Thoracic aorta (tissue), 2 donors: ENCODE results near the gene DQX1. TPM values are rescaled to one million over a fixed set of nuclear protein-coding genes. Genes with fewer than 3 reads are reported as not detected.

Source experiments
- ATAC-seq: fragments of 150-250 bp; one replicate; pipeline ENCODE4 v1.8.0; 2017; ENCODE audit warnings: low read depth; ENCODE audit not compliant: insufficient number of reproducible peaks, low FRiP score
- DNase-seq: peaks from one replicate; pipeline ENCODE4 v3.0.0-alpha.2; 2020; ENCODE audit warnings: low spot score
- H3K27ac ChIP-seq, 2 donors: fragments of 200-600 bp; sonication (generic); 1 replicate in 1 of 2; 2 replicates in 1 of 2; pipeline ENCODE4 v1.5.1; 2016; ENCODE audit warnings: mild to moderate bottlenecking in 2 of 2, moderate library complexity in 2 of 2
- H3K27me3 ChIP-seq: fragments of 200-600 bp; sonication (generic); replicated peaks from 2 replicates; pipeline ENCODE4 v1.6.0; 2016; ENCODE audit warnings: mild to moderate bottlenecking; ENCODE audit not compliant: insufficient read depth
- H3K36me3 ChIP-seq: fragments of 200-600 bp; sonication (generic); one replicate; pipeline ENCODE4 v1.5.1; 2016
- H3K4me1 ChIP-seq, 2 donors: fragments of 200-600 bp; sonication (generic); 1 replicate in 1 of 2; 2 replicates in 1 of 2; pipeline versions ENCODE4 v1.5.1 to v1.6.0; 2016; ENCODE audit warnings: low read depth in 2 of 2, mild to moderate bottlenecking in 1 of 2; ENCODE audit not compliant: control insufficient read depth in 1 of 2
- H3K4me3 ChIP-seq: fragments of 200-600 bp; sonication (generic); 2 replicates; pipeline ENCODE4 v1.5.1; 2016; ENCODE audit warnings: mild to moderate bottlenecking
- H3K9me3 ChIP-seq: fragments of 200-600 bp; sonication (generic); 2 replicates; pipeline ENCODE4 v1.5.1; 2016
- total RNA-seq, 2 donors: library from RNA; depleted of rRNA; stranded (reverse); fragments of >200 nt; gene quantifications; one replicate each; pipeline versions ENCODE4 v1.1.0 to v1.2.3, GENCODE V29; 2016
- TF ChIP-seq, protein P1 (sequence below): fragments of 200-600 bp; sonication (generic); IDR thresholded peaks from one replicate; pipeline ENCODE4 v1.5.1; 2019; ENCODE audit warnings: antibody characterized with exemption

Gene DQX1
- total RNA-seq, 2 donors from 2014 or later, result 1.9 TPM; not detected in 1

DNA sequence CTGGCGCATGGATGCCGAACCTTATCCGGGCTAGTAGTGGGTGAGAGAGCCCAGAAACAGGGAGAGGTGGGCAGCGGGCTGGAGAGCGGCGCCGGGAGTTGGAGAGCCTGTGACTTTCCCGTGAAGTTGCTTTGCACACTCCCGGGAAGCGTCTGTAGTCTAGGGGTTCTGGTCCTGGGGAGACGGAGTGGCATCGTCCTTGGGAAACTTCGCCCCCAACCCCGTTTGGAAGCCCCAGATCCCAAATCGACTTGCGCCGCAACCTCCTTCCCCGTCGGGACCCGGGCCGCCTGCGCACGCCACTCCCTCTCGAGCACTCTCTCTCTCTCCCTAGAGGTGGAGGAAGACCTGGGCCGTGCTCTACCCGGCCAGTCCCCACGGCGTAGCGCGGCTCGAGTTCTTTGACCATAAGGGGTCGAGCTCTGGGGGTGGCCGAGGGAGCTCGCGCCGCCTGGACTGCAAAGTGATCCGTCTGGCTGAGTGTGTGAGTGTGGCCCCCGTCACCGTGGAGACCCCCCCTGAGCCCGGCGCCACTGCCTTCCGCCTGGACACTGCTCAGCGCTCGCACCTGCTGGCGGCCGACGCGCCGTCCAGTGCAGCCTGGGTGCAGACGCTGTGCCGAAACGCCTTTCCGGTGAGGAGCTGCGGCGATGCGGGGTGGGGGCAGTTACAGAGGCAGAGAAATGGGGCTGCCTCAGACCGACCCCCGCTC is 28.9 kb upstream of the DQX1 start:
- ATAC-seq (no peak), DNase-seq (no peak)
- Histone ChIP-seq H3K4me1 (peaks cover 0 to 15% of the 10 kb centered on the region in 2 donors), H3K4me3 (peak overlapping the region; percentile 82), H3K27ac (peak overlapping the region; percentile 86 to 92), H3K36me3 (peaks cover 4% of the 10 kb centered on the region), H3K27me3 (no peaks in the 10 kb centered on the region), H3K9me3 (no peaks in the 10 kb centered on the region)
- TF ChIP-seq, protein P1, sequence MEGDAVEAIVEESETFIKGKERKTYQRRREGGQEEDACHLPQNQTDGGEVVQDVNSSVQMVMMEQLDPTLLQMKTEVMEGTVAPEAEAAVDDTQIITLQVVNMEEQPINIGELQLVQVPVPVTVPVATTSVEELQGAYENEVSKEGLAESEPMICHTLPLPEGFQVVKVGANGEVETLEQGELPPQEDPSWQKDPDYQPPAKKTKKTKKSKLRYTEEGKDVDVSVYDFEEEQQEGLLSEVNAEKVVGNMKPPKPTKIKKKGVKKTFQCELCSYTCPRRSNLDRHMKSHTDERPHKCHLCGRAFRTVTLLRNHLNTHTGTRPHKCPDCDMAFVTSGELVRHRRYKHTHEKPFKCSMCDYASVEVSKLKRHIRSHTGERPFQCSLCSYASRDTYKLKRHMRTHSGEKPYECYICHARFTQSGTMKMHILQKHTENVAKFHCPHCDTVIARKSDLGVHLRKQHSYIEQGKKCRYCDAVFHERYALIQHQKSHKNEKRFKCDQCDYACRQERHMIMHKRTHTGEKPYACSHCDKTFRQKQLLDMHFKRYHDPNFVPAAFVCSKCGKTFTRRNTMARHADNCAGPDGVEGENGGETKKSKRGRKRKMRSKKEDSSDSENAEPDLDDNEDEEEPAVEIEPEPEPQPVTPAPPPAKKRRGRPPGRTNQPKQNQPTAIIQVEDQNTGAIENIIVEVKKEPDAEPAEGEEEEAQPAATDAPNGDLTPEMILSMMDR, result no peak

- peaks cover 4% of the 10 kb centered on the region for H3K36me3 ChIP-seq
- H3K4me3 ChIP-seq, result peak within 1 kb of the TSS; percentile 82
- H3K4me1 ChIP-seq, result peaks cover 6 to 22% of the 10 kb centered on the region in 2 donors
- no peaks in the 10 kb centered on the region for H3K9me3 ChIP-seq
- ATAC-seq (peak; percentile 89), DNase-seq (peak; percentile 56)
- TF ChIP-seq, protein P1, result no peak
- H3K27me3 ChIP-seq, result no peaks in the 10 kb centered on the region
- H3K27ac ChIP-seq, result peak within 1 kb of the TSS; percentile 86 to 92
These were observed 28.1 kb upstream of the DQX1 start, which contains the start of the genes DOK1 and LOXL3 for GRCh38 chr2:74553892-74554819. Gene DOK1, plus strand, starts transcription at chr2:74554720. Its CDS starts 35 bp downstream, at chr2:74554755. Gene LOXL3, minus strand, starts transcription at chr2:74553942. Its CDS starts 1,308 bp downstream, at chr2:74552634.

DNA sequence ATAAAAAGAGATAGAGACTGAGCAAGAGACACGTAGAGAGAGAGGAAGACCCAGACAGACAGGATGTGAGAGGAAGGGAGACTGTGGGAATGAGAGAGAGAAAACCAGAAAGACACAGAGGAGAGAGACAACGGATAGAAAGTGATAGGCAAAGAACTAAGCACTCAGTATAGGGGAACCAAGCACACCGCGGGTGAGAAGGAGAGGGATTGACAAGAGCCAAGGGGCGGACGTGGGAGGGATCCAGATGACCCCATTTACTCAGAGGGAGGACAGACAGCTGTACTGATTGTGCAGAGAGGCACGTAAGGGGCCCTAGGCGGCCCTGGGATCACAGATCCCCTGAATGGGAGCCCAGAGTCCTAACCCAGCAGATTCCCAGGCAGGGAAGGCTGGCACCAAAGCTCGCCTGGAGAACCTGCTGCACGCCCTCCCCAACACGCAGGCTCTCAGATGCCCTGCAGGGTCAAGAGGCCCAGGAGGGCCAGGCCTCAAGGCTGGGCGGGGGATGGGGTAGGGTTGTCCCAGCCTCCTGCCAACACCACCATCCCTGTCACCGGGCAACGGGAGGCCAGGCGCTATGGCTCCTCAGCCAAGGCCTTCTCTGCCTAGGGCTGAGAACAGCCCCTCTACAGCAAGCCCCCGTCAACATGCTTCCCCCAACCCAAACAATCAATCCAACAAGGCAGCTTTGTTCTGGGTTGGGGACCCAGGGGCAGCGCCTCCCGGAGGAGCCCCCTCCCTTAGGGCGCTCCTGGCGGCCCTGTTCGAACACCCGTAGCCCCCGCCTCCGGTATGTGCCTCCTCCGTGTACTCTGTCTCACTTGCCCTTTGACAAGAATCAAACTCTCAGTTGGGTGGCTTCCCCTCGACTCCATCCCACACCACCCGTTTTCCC is 27.1 kb upstream of the DQX1 start:
- Histone ChIP-seq H3K9me3 (no peaks in the 10 kb centered on the region), H3K4me1 (peaks cover 7 to 28% of the 10 kb centered on the region in 2 donors), H3K27ac (peak overlapping the region; percentile 86 to 92), H3K4me3 (peak overlapping the region; percentile 82), H3K27me3 (no peaks in the 10 kb centered on the region), H3K36me3 (peaks cover 4% of the 10 kb centered on the region)
- ATAC-seq (no peak), DNase-seq (no peak)
- TF ChIP-seq, protein P1, result no peak

DNA sequence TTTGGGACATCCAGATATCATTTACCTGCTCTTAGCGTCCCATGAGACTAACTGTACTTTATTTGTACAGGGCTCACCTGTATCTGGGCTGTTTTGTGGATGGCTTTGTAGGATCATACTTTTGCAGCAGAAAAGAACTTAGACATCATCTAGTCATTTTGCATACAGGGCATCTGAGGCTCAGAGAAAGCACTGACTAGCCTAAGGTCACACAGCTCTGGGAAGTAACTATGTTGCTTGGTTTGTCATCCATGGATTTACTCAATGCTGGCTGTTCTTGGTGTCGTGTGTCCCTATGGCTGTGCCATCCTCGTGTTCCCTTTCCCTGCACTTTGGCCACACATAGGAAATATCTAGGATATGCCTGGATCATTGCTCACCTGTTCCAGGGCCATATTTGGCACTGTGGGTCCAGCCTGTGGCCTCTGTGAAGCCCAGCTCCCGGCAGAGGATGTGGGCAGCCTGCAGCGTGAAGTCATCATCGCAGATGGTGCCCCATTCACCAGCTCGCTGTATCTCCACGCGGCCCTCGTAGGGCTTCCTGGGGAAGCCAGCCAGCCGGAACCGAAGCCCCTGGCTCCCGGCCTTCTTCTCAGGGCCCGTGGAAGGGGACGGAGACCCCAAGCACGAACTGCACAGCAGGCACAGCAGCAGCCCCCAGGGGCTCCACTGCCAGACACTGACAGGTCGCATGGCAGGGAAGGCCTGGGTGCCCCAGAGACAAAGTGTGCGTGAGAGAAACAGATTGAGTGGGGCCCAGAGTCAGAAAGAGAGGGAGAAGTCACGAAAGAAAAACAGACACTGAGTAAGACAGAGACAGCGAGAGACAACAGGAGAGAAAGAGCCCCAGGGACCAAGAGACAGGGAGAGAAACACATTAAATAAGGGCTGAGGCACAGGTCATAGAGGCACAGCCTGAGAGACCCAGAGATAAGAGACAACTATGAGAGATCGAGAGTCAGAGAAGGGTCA is 26.2 kb upstream of the DQX1 start:
- TF ChIP-seq, protein P1, result no peak
- DNase-seq, result no peak
- peaks cover 7 to 29% of the 10 kb centered on the region in 2 donors for H3K4me1 ChIP-seq

More for the DNA sequence above, 26.2 kb upstream of the DQX1 start:
- H3K9me3 ChIP-seq, result no peaks in the 10 kb centered on the region
- peak overlapping the region; percentile 82 for H3K4me3 ChIP-seq
- H3K27me3 ChIP-seq, result no peaks in the 10 kb centered on the region
- H3K36me3 ChIP-seq, result peaks cover 4% of the 10 kb centered on the region
- ATAC-seq, result no peak
- H3K27ac ChIP-seq, result no peak overlapping the region
